OCI-M2 (cell line): Measurements from ENCODE around the gene RALGDS.

Source experiments
- DNase-seq: peaks from one replicate; lab custom pipeline; 2025; ENCODE audit not compliant: unreplicated experiment; lab: John Stamatoyannopoulos, UW

RALGDS gene

DNA sequence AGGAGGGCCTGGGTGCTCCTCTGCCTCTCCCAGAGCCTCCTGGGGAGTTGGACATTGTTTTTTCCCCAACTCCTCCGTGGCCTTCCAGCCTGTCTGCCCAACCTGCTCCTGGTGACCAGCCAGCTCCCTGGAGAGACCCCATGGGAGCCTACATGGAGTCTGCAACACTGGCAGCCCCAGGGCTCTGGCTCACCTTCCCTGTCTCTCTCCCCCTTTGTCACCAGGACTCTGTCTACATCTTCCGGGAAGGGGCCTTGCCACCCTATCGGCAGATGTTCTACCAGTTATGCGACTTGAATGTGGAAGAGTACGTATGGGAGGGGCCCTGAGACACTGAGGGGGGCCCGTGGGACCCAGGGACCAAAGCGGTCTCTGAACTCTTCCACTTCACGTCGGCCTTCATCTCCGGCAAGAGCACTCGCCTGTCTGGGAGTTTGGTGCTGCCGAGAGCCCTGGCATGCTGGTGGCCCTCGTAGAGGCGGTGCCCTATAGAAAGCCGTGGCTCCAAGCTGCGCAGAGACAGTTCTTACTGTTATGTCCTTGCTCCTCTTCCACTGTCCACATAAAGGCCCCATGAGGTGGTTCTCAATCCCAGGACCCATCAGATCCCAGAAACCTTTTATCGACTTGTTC lies 65.1 kb downstream of the RALGDS start:
- no peak for DNase-seq

DNA sequence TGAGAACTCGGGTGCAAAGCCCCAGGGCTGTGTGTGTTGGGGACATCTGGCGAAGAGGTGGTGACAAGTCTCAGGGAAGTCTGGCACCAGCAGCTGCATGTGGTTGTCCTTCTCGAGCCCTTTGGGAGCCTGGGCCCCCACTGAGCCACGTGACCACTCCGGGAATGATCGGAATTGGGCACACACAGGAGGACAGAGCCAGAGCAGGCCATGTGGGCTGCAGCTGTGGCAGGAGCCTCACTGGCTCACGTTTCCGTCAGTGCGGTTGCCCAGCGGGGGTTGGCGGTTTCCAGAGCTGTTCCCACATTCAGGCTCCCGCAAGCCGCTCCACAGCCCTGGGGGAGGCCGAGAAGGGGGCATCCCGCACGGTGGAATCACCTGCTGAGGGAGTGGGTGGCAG lies 66.1 kb downstream of the RALGDS start:
- no peak for DNase-seq

DNA sequence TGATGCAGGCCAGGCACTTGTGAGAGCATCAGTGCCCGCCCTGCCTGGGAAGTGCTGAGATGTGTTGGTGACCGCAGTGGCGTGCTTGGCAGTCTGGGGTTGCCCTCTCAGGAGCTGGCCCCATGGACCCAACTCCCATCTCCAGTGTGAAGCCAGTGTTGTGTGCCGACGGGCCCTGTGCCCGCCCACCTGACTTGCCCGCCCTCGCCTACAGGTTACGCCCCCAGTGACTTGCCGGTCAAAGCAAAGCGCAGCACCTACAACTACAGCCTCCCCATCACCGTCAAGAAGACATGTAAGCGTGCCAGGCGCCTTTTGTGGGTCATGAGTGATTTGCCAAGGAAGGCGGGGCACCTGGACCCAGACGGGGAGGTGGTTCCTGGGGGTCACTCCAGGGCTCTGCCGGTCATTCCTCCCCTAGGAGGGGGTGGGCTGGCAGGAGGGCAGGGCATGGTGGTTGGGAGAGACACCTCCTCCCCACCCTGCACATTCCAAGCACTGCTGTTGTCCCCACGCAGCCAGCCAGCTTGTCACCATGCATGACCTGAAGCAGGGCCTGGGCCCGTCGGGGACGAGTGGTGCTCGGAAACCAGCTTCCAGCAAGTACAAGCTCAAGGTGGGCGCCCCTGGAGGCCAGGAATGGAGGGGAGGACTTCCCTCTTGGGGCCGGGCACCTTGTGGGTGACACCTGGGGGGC lies 66.7 kb downstream of the RALGDS start:
- no peak for DNase-seq

DNA sequence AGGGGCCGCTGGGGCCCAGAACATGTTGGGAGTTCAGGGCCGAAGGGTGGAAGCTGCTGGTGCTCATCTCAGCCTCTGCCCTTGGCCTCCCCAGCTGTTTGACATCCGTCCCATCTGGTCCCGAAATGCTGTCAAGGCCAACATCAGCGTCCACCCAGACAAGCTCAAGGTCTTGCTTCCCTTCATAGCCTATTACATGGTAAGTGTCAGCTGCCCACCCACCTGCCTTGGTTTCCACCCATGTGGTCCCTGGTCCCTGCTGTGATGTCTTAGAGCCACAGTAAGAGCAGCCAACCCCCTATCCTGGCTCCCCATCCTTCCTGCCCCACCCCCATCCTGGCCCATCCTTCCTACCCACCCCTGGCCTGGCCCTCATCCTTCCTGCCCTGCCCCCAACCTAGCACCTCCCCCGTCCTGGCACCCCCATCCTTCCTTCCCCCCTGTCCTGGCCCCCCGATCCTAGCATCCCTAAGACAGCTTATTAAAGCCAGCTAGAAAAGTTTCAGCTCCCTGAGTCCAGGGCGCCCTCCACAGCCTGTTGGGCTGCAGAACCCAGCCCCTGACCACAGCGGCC lies 69.0 kb downstream of the RALGDS start:
- DNase-seq = no peak

DNA sequence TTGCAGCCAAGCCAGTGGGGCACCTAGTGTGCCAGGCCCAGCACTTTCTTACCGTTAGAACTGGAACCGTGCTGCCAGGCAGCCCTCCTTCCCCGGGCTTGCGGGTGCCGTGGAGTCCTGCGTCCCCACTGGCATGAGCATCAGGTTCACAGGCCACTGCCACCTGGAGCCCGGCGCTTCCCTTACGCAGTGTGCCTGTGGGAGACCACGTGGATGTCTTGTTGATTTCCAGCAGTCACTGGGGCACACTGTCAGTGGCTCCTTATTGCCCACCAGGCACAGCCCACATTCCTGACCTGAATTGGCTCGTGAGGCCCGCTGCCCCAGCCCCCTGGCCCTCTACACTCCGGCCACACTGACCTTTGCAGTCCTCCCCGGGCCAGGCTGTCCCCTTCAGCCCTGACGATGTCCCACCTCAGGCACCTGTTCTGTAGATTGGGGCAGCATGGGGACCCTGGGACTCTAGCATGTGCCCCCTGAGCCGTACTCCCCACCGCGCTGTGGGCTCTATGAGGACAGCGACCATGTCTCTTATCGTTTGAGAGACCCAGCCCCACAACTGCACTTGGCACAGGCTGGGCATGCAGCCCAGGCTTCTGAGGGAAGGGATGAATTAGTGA lies 69.6 kb downstream of the RALGDS start:
- DNase-seq = no peak

DNA sequence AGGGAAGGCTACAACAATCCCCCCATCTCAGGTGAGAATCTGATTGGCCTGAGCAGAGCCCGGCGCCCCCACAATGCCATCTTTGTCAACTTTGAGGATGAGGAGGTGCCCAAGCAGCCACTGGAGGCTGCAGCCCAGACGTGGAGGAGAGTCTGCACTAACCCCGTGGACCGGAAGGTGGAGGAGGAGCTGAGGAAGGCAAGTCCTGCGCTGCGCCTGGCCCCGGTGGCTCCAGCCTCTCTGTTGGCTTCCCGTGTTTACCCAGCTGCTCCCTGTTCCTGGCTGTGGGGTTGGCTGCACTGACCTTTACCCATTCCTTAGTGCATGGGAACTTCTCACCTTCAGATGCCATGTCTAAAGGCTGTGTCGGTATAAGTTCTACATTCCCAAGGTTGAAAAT lies 70.3 kb downstream of the RALGDS start:
- DNase-seq = no peak

DNA sequence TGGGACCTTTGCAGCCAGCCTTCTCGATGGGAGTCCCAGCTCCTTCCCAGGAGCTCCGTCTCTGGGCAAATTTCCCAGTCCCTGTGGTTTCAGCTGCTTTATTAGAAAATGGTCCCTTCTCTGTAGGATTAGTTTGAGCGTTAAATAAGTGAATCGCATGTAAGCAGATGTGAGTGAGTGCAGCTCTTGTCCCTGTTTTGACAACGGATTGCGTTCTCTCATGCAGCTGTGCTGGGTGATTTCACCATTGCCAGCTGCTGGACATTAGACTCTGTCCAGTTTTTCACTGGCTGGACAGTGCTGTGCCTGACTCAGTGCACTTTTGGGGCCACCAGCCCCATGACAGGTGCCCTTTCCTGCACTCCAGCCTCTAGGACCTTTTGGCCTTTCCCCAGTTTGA lies 70.9 kb downstream of the RALGDS start:
- no peak for DNase-seq

DNA sequence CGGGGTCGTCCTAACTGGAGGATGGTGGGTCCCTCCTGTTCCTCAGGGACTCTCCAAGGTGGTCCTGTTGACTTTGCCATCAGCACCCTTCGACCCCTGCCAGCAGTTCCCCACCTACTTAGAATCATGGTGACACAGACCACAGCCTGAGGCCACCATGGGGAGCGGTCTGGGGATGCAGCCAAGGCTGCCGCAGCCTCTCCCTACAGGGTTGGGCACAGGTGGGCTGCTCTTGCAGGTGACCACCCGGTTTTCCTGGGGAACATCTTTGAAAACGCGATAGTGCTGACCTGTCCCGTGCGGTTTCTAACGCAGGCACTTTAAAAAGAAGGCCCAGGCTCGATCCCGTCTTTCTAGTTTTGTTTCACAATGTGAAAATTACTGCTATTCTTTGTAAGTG lies 72.0 kb downstream of the RALGDS start:
- DNase-seq = no peak

DNA sequence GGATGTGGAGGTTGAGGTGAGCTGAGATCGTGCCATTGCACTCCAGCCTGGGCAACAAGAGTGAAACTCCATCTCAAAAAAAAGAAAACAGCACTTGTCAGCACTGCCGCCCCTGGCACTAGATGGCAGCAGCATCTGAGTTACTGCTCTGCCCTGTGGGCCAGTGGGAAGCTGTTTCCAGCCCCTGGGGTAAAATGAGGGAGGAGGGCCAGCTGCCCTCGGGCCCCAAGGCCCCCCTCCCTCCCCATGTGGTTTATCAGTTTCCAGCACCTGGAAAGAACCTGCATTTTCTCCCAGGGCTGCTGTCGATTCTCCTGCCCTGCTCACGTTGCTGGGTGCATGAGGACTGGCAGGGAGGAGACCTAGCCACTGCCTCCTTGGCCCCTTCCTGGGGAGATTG lies 72.4 kb downstream of the RALGDS start:
- DNase-seq = no peak
